ENCODE data around the gene RAB43. TPM values are rescaled to one million over a fixed set of nuclear protein-coding genes. Genes with fewer than 3 reads are reported as not detected.

RAB43 gene
- total RNA-seq, 1 donor from 2014 or later: 53.0 TPM

- no peak for TF ChIP-seq CTCF (IDR thresholded peaks at IDR 0.05; ENCODE audit: unreplicated experiment)
- peaks cover 33% of the 10 kb centered on the region for H3K36me3 Mint-ChIP-seq (ENCODE audit: low read depth, unreplicated experiment)
- H3K27ac Mint-ChIP-seq (ENCODE audit: unreplicated experiment): peak overlapping the region; percentile 53
- DNase-seq (ENCODE audit: low spot score): no peak
- no peaks in the 10 kb centered on the region for H3K9me3 Mint-ChIP-seq (ENCODE audit: unreplicated experiment)
- H3K27me3 Mint-ChIP-seq (ENCODE audit: unreplicated experiment): peaks cover 4% of the 10 kb centered on the region
- H3K4me3 Mint-ChIP-seq (ENCODE audit: unreplicated experiment): no peak overlapping the region
- peaks cover 23% of the 10 kb centered on the region for H3K4me1 Mint-ChIP-seq (ENCODE audit: unreplicated experiment)
Measured at GRCh38 chr3:129106320-129106719, 15.3 kb downstream of the RAB43 start.

GRCh38 chr3:129105862-129106261 lies 15.7 kb downstream of the RAB43 start:
- H3K27me3 Mint-ChIP-seq (ENCODE audit: unreplicated experiment): peaks cover 4% of the 10 kb centered on the region
- no peak overlapping the region for H3K4me3 Mint-ChIP-seq (ENCODE audit: unreplicated experiment)
- peaks cover 35% of the 10 kb centered on the region for H3K36me3 Mint-ChIP-seq (ENCODE audit: low read depth, unreplicated experiment)
- DNase-seq (ENCODE audit: low spot score): no peak
- H3K9me3 Mint-ChIP-seq (ENCODE audit: unreplicated experiment): no peaks in the 10 kb centered on the region
- no peak for TF ChIP-seq CTCF (IDR thresholded peaks at IDR 0.05; ENCODE audit: unreplicated experiment)
- H3K4me1 Mint-ChIP-seq (ENCODE audit: unreplicated experiment): peaks cover 23% of the 10 kb centered on the region
- no peak overlapping the region for H3K27ac Mint-ChIP-seq (ENCODE audit: unreplicated experiment)

- no peaks in the 10 kb centered on the region for H3K9me3 Mint-ChIP-seq (ENCODE audit: unreplicated experiment)
- no peak for TF ChIP-seq CTCF (IDR thresholded peaks at IDR 0.05; ENCODE audit: unreplicated experiment)
- H3K4me1 Mint-ChIP-seq (ENCODE audit: unreplicated experiment): peaks cover 17% of the 10 kb centered on the region
- peak overlapping the region; percentile 2 for H3K4me3 Mint-ChIP-seq (ENCODE audit: unreplicated experiment)
- peak overlapping the region; percentile 78 for H3K27ac Mint-ChIP-seq (ENCODE audit: unreplicated experiment)
- DNase-seq (ENCODE audit: low spot score): no peak
- H3K36me3 Mint-ChIP-seq (ENCODE audit: low read depth, unreplicated experiment): peaks cover 31% of the 10 kb centered on the region
- peaks cover 4% of the 10 kb centered on the region for H3K27me3 Mint-ChIP-seq (ENCODE audit: unreplicated experiment)
Measured at GRCh38 chr3:129104498-129105079, 17.0 kb downstream of the RAB43 start.

- no peak for DNase-seq (ENCODE audit: low spot score)
- no peak for TF ChIP-seq CTCF (IDR thresholded peaks at IDR 0.05; ENCODE audit: unreplicated experiment)
- H3K9me3 Mint-ChIP-seq (ENCODE audit: unreplicated experiment): no peaks in the 10 kb centered on the region
- H3K4me1 Mint-ChIP-seq (ENCODE audit: unreplicated experiment): peaks cover 17% of the 10 kb centered on the region
- H3K27me3 Mint-ChIP-seq (ENCODE audit: unreplicated experiment): peaks cover 4% of the 10 kb centered on the region
- peaks cover 32% of the 10 kb centered on the region for H3K36me3 Mint-ChIP-seq (ENCODE audit: low read depth, unreplicated experiment)
- peak overlapping the region; percentile 78 for H3K27ac Mint-ChIP-seq (ENCODE audit: unreplicated experiment)
- H3K4me3 Mint-ChIP-seq (ENCODE audit: unreplicated experiment): peak overlapping the region; percentile 57
Measured at GRCh38 chr3:129104051-129104450, 17.6 kb downstream of the RAB43 start.

GRCh38 chr3:129103296-129103695 lies 18.3 kb downstream of the RAB43 start:
- no peak for TF ChIP-seq CTCF (IDR thresholded peaks at IDR 0.05; ENCODE audit: unreplicated experiment)
- Mint-ChIP-seq H3K27ac (ENCODE audit: unreplicated experiment) (peak overlapping the region; percentile 67), H3K36me3 (ENCODE audit: low read depth, unreplicated experiment) (peaks cover 35% of the 10 kb centered on the region), H3K9me3 (ENCODE audit: unreplicated experiment) (no peaks in the 10 kb centered on the region), H3K27me3 (ENCODE audit: unreplicated experiment) (peaks cover 6% of the 10 kb centered on the region), H3K4me3 (ENCODE audit: unreplicated experiment) (peak overlapping the region; percentile 59), H3K4me1 (ENCODE audit: unreplicated experiment) (peaks cover 14% of the 10 kb centered on the region)
- no peak for DNase-seq (ENCODE audit: low spot score)

Data from endothelial cell (in vitro differentiated cells).